Measurements from ENCODE around the gene DCLK1. TPM values are rescaled to one million over a fixed set of nuclear protein-coding genes. Genes with fewer than 3 reads are reported as not detected.

DCLK1 gene
- total RNA-seq, 1 experiment from 2014 or later, result not detected

DNA sequence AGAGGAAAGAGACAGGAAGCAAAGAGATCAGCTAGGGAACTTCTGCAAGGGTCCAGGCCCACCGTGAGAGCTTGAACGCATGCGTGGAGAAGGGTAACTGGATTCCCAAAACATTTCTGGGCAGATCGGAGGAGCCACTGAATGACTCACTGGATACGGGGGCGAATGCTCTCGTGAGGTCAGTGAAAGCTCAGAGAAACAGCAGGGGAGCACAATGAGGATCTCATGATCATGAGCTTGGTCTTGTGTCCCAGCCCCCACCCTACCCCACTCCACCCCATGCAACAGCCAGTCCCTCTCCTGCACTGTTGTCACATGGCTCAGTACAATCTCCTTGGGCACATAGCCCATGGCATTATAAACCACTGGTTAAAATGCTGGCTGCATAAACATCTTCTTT is 40.6 kb downstream of the DCLK1 start:
- POLR2A ChIA-PET, result no interaction called here
- TF ChIP-seq, protein P1, sequence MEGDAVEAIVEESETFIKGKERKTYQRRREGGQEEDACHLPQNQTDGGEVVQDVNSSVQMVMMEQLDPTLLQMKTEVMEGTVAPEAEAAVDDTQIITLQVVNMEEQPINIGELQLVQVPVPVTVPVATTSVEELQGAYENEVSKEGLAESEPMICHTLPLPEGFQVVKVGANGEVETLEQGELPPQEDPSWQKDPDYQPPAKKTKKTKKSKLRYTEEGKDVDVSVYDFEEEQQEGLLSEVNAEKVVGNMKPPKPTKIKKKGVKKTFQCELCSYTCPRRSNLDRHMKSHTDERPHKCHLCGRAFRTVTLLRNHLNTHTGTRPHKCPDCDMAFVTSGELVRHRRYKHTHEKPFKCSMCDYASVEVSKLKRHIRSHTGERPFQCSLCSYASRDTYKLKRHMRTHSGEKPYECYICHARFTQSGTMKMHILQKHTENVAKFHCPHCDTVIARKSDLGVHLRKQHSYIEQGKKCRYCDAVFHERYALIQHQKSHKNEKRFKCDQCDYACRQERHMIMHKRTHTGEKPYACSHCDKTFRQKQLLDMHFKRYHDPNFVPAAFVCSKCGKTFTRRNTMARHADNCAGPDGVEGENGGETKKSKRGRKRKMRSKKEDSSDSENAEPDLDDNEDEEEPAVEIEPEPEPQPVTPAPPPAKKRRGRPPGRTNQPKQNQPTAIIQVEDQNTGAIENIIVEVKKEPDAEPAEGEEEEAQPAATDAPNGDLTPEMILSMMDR (IDR thresholded peaks at IDR 0.05; ENCODE audit: insufficient read depth in 1 of 2, low read depth in 1 of 2, low read length in 1 of 2, severe bottlenecking in 1 of 2, unreplicated experiment in 1 of 2), result no peak
- H3K27me3 ChIP-seq (replicated peaks; ENCODE audit: control insufficient read depth, insufficient read depth, low read length), result no peaks in the 10 kb centered on the region
- Mint-ChIP-seq H3K4me1 (ENCODE audit: low read depth, unreplicated experiment) (no peaks in the 10 kb centered on the region), H3K27me3 (ENCODE audit: insufficient read depth, unreplicated experiment) (no peaks in the 10 kb centered on the region), H3K4me3 (ENCODE audit: unreplicated experiment) (no peak overlapping the region), H3K36me3 (ENCODE audit: insufficient read depth, unreplicated experiment) (no peaks in the 10 kb centered on the region), H3K27ac (ENCODE audit: unreplicated experiment) (no peak overlapping the region), H3K9me3 (ENCODE audit: unreplicated experiment) (no peaks in the 10 kb centered on the region)
- no TSS peak for BruUV-seq (replicated peaks)
- H3K4me3 ChIP-seq (ENCODE audit: low read depth, low read length), result no peak overlapping the region
- CTCF ChIA-PET, result no interaction called here
- H3K36me3 ChIP-seq (ENCODE audit: control insufficient read depth, insufficient read depth, low read length), result no peaks in the 10 kb centered on the region
- H3K4me1 ChIP-seq, result no peaks in the 10 kb centered on the region
- intact Hi-C loops (cut with micrococcal nuclease; ENCODE audit: unreplicated experiment), result no loop called here
- no peaks in the 10 kb centered on the region for H3K9me3 ChIP-seq
- DNase-seq, result no peak

DNA sequence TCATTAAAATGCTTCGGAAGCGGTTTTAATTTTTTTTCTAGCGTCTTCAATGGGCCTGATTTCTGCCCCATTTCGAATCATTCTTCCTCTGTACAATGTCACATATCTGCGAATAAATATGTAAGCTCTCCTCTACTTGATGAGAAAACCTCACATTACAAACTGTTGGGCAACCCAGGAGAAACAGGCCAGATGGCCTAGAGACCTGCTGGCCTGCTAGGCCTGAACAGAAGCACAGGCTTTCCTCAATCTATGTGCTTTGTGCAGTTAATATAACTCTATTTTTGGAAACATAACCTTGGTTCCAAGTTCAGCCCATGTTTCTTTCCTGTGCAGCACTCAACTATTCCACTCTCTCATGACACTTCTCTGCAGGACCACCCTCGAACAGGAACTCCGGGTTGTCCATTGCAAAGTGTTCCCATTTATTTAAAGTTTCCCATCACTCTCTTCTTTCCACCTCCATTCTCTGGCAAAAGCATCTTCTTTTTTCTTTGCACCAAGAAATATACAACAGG is 42.0 kb downstream of the DCLK1 start:
- no peaks in the 10 kb centered on the region for H3K36me3 Mint-ChIP-seq (ENCODE audit: insufficient read depth, unreplicated experiment)
- no peak for DNase-seq
- H3K4me3 ChIP-seq (ENCODE audit: low read depth, low read length), result no peak overlapping the region
- no TSS peak for BruUV-seq (replicated peaks)
- intact Hi-C loops (cut with micrococcal nuclease; ENCODE audit: unreplicated experiment), result no loop called here
- H3K27me3 Mint-ChIP-seq (ENCODE audit: insufficient read depth, unreplicated experiment), result no peaks in the 10 kb centered on the region
- no peaks in the 10 kb centered on the region for H3K36me3 ChIP-seq (ENCODE audit: control insufficient read depth, insufficient read depth, low read length)
- TF ChIP-seq, protein P1 (IDR thresholded peaks at IDR 0.05; ENCODE audit: insufficient read depth in 1 of 2, low read depth in 1 of 2, low read length in 1 of 2, severe bottlenecking in 1 of 2, unreplicated experiment in 1 of 2), result no peak
- no peak overlapping the region for H3K27ac Mint-ChIP-seq (ENCODE audit: unreplicated experiment)
- ChIA-PET POLR2A (no interaction called here), CTCF (no interaction called here)
- H3K4me3 Mint-ChIP-seq (ENCODE audit: unreplicated experiment), result no peak overlapping the region
- H3K4me1 ChIP-seq, result no peaks in the 10 kb centered on the region
- no peaks in the 10 kb centered on the region for H3K9me3 ChIP-seq
- no peaks in the 10 kb centered on the region for H3K4me1 Mint-ChIP-seq (ENCODE audit: low read depth, unreplicated experiment)
- no peaks in the 10 kb centered on the region for H3K9me3 Mint-ChIP-seq (ENCODE audit: unreplicated experiment)
- no peaks in the 10 kb centered on the region for H3K27me3 ChIP-seq (replicated peaks; ENCODE audit: control insufficient read depth, insufficient read depth, low read length)

DNA sequence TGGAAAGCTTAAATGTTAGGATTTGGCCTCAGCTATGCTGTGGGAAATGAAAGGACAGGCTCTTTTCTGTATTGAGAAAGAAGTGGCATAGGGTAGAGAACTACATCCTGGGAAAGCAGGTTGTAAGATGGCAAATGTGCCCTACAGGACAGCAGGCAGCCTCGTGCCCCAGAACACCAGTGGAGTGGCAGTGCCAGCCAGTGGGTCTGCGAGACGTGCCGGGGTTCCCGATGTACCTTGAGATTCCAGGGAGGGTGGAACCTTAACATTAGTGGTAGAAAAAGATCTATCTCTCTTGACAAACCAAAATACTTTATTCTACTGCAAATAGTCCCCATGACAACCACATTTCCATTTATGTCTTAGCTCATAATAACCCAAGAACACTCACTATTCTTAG is 42.7 kb downstream of the DCLK1 start:
- ChIA-PET POLR2A (no interaction called here), CTCF (no interaction called here)
- H3K4me3 Mint-ChIP-seq (ENCODE audit: unreplicated experiment), result no peak overlapping the region
- Histone ChIP-seq H3K9me3 (no peaks in the 10 kb centered on the region), H3K27me3 (replicated peaks; ENCODE audit: control insufficient read depth, insufficient read depth, low read length) (no peaks in the 10 kb centered on the region), H3K36me3 (ENCODE audit: control insufficient read depth, insufficient read depth, low read length) (no peaks in the 10 kb centered on the region), H3K4me1 (no peaks in the 10 kb centered on the region), H3K4me3 (ENCODE audit: low read depth, low read length) (no peak overlapping the region)
- BruUV-seq (replicated peaks), result no TSS peak
- no peak for DNase-seq
- no peak overlapping the region for H3K27ac Mint-ChIP-seq (ENCODE audit: unreplicated experiment)
- no peaks in the 10 kb centered on the region for H3K9me3 Mint-ChIP-seq (ENCODE audit: unreplicated experiment)
- H3K36me3 Mint-ChIP-seq (ENCODE audit: insufficient read depth, unreplicated experiment), result no peaks in the 10 kb centered on the region
- TF ChIP-seq, protein P1 (IDR thresholded peaks at IDR 0.05; ENCODE audit: insufficient read depth in 1 of 2, low read depth in 1 of 2, low read length in 1 of 2, severe bottlenecking in 1 of 2, unreplicated experiment in 1 of 2), result no peak
- no peaks in the 10 kb centered on the region for H3K27me3 Mint-ChIP-seq (ENCODE audit: insufficient read depth, unreplicated experiment)
- H3K4me1 Mint-ChIP-seq (ENCODE audit: low read depth, unreplicated experiment), result no peaks in the 10 kb centered on the region
- intact Hi-C loops (cut with micrococcal nuclease; ENCODE audit: unreplicated experiment), result no loop called here
